Left forelimb (tissue), 1 donor: ENCODE measurements around the gene NAXE.
A peak's percentile ranks its signal among the peaks of the same experiment; 100 is the strongest.
"Not testable (repeated sequence)": the region's sequence is repeated elsewhere in the genome, so short reads cannot be mapped to it uniquely, and the experiment has no call there.

ENCODE experiments used
- DNase-seq: peaks from one replicate; pipeline ENCODE4 v3.0.0-alpha.2; 2018; ENCODE audit warnings: low spot score

The NAXE gene

GRCh38 chr1:156623946-156624813 lies 32.6 kb downstream of the NAXE start:
- no peak for DNase-seq

GRCh38 chr1:156624814-156625435 lies 33.3 kb downstream of the NAXE start:
- no peak for DNase-seq

GRCh38 chr1:156625436-156626078 lies 34.0 kb downstream of the NAXE start:
- DNase-seq, result peak; percentile 79

- DNase-seq, result no peak
Observed at GRCh38 chr1:156626079-156626438, 34.5 kb downstream of the NAXE start.

GRCh38 chr1:156627313-156627880 lies 35.8 kb downstream of the NAXE start:
- DNase-seq, result no peak

GRCh38 chr1:156629823-156630449 lies 38.4 kb downstream of the NAXE start:
- no peak for DNase-seq

GRCh38 chr1:156631152-156631551 lies 39.6 kb downstream of the NAXE start:
- DNase-seq, result not testable (repeated sequence)

- no peak for DNase-seq
Observed at GRCh38 chr1:156632355-156632754, 40.8 kb downstream of the NAXE start.

- no peak for DNase-seq
Observed at GRCh38 chr1:156638189-156638985, 46.8 kb downstream of the NAXE start.

GRCh38 chr1:156639601-156640101 lies 48.1 kb downstream of the NAXE start:
- no peak for DNase-seq

- no peak for DNase-seq
Observed at GRCh38 chr1:156640842-156641706, 49.5 kb downstream of the NAXE start.

- DNase-seq, result no peak
Observed at GRCh38 chr1:156641761-156642264, 50.2 kb downstream of the NAXE start, which contains the start of gene BCAN. BCAN (plus strand) TSS chr1:156642117; CDS start chr1:156646055, 3,938 bp downstream.

- no peak for DNase-seq
Observed at GRCh38 chr1:156642265-156643048, 50.9 kb downstream of the NAXE start.

GRCh38 chr1:156643049-156643777 lies 51.6 kb downstream of the NAXE start:
- no peak for DNase-seq

GRCh38 chr1:156643778-156644092 lies 52.2 kb downstream of the NAXE start:
- no peak for DNase-seq
